Eye (tissue), 1 donor: ENCODE results near the gene VIPR2.
A peak's percentile ranks its signal among the peaks of the same experiment; 100 is the strongest.

Experiments used
- DNase-seq: peaks from one replicate; pipeline ENCODE4 v3.0.0-alpha.2; 2015

VIPR2 gene

GRCh38 chr7:159035571-159036073 is 109.0 kb downstream of the VIPR2 start:
- no peak for DNase-seq

DNA sequence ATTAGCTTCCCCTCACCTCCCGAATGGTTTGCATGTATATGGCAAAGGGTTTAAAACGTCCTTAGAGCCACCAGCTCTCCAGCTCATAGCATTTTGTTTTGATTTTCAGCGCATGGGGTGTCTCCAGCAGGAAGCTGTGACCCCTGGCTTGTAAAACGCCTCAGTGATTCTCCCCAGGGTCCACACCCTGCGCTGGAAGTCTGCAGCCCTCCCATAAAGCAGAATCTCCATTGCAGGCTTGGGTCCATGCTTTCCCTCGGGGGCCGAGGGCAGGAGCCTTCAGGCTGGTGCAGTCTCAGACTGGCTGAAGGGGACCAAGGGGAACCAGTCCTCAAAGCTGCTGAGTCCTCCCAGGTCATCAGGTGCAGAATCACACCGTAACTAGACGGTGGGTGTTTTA is 109.7 kb downstream of the VIPR2 start:
- DNase-seq: no peak

DNA sequence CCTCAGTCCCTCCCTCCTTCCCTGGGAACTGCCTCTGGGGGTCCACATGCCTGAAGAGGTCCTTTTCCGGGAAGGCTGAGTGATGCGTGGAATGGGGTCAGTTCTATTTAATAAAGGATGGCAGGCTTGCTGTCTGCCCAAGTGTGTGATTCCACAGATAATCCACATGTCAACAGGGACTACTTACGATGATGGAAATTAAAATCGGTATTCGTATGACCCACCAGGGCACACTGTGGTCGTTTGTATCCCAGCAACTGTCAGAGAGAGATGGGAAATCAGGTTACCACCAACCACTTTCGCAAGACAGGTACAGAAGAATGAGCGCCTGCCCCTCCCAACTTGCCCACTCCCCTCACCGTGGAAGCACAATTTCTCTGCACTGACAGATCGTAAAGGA is 110.3 kb downstream of the VIPR2 start:
- peak; percentile 65 for DNase-seq

DNA sequence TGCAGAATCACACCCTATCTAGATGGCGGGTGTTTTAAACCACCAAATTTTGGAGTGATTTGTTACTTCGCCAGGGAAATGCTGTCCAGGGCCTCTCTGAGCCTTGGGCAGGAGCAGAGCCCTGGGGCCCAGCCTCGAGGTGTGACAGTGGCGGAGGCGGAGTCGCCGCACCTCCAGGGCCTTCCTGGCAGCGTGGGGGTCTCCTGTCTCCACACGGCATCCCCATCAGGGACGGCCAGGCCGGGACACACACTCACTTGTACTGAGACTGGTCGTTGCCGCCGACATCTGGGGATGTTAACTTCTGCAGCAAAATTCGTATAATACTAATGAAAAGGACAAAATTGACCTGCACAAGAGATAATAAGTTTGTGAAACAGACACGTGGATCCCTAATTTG is 110.7 kb downstream of the VIPR2 start:
- DNase-seq: no peak

DNA sequence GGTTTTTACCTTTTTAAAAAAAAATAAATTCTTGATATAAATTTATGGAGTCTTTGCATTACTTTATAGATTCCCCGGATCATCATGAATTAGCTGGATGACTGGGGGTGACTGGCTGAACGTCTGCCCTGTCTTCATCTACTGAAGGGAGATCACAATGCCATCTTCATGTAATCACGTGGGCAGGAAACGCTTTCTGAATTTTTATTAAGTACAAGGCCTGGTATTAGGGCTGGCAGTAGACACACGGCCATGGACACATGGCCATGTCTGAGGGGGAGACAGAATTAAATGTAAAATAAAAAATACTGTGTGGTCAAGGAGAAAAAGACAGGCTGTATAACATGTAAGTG is 111.2 kb downstream of the VIPR2 start:
- no peak for DNase-seq

GRCh38 chr7:159032753-159033472 is 111.8 kb downstream of the VIPR2 start:
- no peak for DNase-seq

- no peak for DNase-seq
Observed at GRCh38 chr7:159032322-159032721, 112.3 kb downstream of the VIPR2 start.

- DNase-seq: no peak
Observed at GRCh38 chr7:159031750-159032149, 112.9 kb downstream of the VIPR2 start.

DNA sequence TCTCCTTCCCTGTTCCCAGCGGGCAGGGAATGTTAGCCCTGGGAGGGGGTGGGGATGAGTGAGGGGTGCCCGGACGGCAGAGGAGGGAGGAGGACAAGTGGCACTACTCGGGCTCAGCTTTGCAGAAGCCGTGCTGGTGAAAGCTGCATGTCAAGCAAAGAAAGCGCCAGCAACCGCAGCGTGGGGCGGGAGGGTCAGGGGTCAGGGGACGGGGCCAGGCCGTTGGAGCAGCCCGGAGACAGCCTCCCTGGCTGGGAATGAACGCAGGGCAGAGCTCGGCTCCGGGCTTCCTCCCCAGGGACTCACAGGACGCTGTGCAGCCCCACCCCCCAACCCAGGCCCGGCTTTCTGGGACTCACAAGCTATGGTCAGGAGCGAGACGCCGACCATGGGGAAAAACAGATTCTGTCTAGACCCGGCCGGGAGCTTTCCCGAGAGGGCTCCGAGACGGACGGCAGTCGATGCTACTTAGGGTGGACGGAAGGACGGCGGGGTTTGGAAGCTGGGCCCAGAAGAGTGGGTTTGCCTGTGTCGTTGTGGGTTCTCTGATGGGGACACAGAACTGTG is 113.4 kb downstream of the VIPR2 start:
- DNase-seq: peak; percentile 63

DNA sequence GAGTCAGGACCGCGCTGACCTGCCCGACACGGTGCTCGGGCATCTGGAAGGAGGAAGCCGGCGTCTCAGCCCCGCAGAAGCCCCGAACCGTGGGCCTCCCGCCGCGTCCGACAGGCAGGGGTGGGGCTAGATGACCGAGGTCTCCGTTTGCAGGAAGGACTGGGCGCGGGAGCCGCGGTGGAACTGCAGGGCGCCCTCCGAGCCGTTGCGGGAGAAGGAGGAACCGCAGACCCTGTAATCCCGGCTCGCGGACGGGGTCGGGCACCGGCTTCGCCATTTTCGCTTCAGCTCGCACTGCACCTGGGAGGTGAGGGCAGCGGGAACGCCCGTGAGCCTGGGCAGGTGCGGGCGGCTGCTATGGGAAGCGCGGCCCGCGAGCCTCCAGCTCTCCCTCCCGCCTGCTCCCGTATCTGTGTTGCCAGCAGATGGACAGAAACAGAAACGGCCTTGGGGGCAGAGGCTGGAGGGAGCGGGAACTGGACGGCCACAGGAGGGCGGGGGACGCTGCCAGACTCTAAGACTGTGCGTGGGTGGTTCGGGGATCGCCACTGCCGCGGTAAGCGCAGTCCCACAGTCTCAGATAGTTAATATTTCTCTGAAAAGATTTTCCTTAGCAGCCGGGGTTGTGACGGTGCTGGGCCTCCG is 114.1 kb downstream of the VIPR2 start:
- DNase-seq: peak; percentile 87

DNA sequence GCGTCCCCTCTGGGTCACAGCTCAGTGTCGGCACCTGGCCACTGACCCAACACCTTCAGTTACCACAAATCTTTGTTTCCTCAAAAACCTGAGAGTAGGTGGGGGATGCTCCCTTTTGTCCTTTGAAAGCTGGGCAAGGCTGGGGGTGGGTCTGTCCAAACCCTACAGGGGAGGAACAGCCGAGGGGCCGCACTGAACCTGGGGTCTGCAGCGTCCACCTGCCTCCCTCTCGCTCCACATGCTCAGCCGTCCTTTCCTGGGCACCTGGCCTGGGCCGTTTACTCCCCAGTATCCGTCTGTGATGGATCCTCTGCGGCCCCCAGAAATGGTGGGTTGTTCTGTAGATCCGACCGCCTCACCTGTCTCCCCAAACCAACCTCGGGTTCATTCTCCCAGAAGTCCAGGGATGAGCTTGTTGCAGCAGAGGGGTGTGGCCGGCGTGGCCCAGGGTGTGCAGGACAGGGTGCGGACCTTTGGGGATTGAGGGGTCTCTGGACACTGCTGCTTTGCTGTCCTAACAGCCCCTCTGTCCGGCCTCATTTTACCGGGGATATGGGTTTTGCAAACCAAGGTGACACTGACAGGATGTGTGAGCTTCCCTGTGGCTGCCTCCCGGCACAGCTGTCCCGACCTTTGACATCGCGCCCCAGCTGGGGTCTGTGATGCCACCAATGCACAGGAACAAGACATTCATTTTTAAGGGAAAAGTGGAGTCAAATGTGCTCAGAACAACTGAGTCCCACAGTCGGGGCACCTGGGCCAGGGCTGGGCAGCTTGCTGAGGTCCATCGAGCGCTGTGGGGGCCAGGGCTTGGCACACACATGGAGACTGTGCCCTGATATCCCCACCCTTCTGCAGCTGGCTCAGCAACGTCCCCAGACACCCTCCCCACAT is 115.9 kb downstream of the VIPR2 start:
- no peak for DNase-seq

DNA sequence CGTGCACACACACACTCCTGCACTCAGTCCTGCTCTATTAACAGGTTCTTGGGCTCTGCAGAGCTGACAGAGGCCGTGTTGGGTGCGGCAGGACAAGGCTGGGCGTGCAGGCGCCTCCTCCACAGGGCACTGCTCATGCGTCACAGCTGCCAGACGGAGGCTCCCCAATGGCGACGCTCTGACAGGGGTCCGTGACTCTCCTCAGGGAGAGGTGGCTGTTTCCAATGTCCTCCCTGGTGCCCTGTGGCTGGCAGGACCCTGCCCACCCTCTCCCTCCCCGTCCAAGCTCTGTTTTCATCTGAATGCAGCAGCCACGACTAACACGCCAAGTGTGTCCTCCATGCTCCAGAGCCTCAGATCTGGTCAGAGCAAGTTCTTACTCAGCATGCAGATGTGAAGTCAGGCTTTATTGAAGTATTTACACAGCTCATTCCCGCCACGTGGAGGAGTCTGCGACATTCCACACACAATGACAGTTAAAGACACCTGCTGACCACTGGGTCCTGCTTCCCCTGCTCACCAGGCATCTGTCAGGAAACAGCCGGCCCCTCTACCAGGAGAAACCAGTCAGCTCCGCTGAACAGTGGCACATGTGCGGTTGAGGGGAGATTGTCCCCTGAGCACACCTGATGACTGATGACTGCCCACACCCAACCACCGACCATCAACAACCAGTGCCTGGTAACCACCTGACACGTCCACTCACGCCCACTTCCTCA is 116.7 kb downstream of the VIPR2 start:
- DNase-seq: peak; percentile 60

DNA sequence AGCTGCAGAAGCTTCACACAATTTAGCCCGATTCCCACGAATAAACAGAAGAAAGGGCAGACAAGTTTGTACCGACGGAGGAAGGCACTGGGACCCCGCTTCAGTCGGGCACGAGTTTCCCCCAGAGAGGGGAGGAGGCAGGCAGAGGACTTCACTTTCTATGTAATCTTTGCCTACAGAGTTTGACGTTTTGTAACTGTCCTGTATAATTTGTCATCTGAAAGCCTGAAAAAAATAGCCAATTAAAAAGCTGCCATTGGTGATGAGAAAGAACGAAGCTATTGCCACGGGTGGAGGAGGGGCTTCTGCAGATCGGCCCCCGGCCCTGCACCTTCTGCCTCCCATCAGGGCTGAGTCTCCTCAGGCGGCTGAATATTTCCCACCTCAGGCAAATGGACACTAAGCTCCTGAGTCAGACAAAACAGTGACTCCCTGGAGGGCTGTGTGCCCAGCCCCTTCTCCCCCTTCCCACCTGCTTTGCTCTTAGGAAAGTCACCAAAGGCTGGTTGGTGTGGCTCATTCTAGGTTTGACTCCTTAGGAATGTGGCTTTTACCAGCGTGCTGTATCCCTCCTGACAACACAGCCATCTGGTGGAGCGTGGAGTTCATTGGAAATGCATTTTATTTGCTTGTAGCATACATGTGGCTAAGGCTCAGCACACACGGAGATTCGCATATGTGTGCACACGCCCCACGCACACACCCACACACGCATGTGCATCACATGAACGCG is 117.4 kb downstream of the VIPR2 start:
- DNase-seq: peak; percentile 66

- no peak for DNase-seq
Observed at GRCh38 chr7:159026271-159027055, 118.2 kb downstream of the VIPR2 start.

DNA sequence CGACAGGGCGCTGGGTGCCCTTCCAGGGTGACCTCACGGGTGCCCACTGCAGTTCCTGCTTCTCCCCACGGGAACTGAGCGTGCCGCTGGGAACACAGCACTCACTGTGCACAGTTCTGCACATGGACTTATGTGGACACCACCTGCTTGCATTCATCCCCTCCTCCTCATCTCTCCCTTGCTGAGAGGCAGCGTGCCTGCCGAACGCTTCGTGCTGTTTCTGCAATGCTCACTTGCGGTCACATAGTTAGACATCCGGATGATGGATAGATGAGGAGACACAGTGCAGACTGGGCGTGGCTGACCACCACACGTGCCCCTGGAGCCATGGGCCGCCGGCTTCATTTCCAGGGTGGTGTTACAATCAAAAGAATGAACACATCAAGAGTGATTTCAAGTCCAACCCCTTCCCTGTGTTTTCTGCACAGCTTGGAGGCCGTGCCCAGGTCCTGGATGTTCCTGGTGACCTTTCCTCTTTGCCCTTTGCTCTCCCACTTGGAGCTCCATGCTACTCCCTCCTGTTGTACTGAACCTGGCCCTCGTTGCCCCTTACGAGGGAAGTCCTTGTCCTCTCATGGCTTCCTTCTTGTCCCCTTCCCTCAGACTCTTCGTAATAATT is 119.4 kb downstream of the VIPR2 start:
- DNase-seq: no peak

GRCh38 chr7:159024280-159024951 is 120.3 kb downstream of the VIPR2 start:
- DNase-seq: no peak

- no peak for DNase-seq
Observed at GRCh38 chr7:159023746-159024145, 120.9 kb downstream of the VIPR2 start.

GRCh38 chr7:159023206-159023605 is 121.5 kb downstream of the VIPR2 start:
- no peak for DNase-seq

DNA sequence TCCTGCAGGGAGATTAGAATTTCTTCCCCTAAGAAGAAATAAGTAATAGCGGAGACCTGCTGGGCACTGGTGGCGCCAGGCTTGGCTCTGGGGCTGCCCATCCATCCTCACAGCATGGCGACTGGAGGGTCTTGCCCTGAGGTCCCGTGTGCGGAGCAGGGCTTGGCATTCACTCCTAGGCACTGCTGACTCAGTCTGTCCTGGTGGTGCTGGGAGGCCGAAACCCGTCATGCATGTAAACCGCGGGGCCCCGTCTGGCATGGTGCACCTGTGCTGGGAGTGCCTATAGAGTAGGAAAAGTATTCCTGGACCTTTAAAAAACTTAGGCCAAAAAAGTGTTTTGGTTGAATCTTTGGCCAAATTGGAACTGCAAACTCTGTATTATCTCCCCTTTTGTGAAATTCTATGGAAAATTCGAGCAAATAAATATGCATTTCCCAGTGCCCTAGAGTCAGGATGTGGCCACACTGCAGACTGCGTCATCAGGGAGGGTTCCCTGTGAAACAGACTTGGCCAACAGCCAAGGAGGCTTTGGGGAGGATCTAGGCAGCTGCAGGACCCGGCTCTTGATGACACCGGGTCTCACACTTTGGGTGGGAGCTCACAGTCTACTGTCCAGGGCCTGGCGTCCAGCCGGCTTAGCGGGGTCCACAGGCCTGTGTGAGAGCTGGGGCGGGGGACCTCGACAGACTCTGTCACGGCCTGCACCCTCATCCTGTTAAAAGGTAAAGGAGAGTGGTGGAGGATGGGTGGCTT is 122.3 kb downstream of the VIPR2 start:
- DNase-seq: no peak
